Panc1 (cell line): ENCODE measurements around the gene SSUH2.

Experiments used
- POLR2AphosphoS5 ChIP-seq: IDR thresholded peaks from 2 replicates; pipeline ENCODE4 v1.6.1; 2012; ENCODE audit warnings: mild to moderate bottlenecking, low read depth, low read length, moderate library complexity
- REST ChIP-seq, 2 experiments: IDR thresholded peaks; 2 replicates each; pipeline ENCODE4 v1.6.1; 2011 to 2012; ENCODE audit warnings: low read depth in 2 of 2, control low read depth in 1 of 2, low read length in 1 of 2, mild to moderate bottlenecking in 1 of 2, moderate library complexity in 1 of 2; ENCODE audit not compliant: insufficient read depth in 1 of 2
- SIN3A ChIP-seq: IDR thresholded peaks from 2 replicates; pipeline ENCODE4 v1.6.1; 2012; ENCODE audit warnings: low read depth, mild to moderate bottlenecking, low read length, moderate library complexity, borderline replicate concordance; ENCODE audit not compliant: insufficient read depth
- TCF7L2 ChIP-seq: IDR thresholded peaks from 2 replicates; pipeline ENCODE4 v1.6.1; 2011; ENCODE audit warnings: mild to moderate bottlenecking, low read depth, low read length, inconsistent platforms
- TF ChIP-seq, protein P1 (sequence below): fragments of 450-650 bp; IDR thresholded peaks from 2 replicates; pipeline ENCODE4 v1.5.1; 2017; ENCODE audit warnings: mild to moderate bottlenecking

DNA sequence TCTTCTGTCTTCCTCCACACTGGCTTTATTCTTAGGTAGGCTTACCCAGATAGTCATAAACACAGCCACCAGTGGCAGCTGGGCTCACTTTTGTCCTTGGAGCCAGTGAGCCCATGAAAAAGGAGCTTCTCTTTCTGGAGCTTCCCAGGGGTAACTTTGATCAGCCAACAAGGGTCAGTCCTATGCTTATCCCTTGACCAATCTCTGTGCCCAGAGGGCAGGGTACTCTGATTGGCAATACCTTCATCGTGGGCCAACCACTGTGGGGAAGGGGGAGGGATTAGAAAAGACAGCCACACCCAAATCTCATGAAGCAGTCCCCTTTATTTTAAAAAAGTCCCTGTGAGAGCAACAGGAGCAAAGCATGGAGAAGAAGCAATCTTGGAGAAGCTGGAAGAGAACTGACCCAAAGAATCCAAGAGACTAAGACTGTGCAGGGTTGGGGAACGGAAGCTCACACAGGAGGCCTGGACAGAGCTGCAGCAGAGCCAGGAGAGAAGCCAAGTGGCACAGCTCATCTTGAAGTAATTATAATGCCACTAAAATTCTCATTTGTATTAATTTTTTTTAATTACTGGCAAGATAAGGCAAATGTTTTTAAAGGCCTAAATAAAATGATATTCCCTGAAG, 70.4 kb downstream of the SSUH2 start:
- TF ChIP-seq, protein P1, sequence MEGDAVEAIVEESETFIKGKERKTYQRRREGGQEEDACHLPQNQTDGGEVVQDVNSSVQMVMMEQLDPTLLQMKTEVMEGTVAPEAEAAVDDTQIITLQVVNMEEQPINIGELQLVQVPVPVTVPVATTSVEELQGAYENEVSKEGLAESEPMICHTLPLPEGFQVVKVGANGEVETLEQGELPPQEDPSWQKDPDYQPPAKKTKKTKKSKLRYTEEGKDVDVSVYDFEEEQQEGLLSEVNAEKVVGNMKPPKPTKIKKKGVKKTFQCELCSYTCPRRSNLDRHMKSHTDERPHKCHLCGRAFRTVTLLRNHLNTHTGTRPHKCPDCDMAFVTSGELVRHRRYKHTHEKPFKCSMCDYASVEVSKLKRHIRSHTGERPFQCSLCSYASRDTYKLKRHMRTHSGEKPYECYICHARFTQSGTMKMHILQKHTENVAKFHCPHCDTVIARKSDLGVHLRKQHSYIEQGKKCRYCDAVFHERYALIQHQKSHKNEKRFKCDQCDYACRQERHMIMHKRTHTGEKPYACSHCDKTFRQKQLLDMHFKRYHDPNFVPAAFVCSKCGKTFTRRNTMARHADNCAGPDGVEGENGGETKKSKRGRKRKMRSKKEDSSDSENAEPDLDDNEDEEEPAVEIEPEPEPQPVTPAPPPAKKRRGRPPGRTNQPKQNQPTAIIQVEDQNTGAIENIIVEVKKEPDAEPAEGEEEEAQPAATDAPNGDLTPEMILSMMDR = no peak
- TF ChIP-seq POLR2AphosphoS5 (no peak), REST (IDR thresholded peaks at IDR 0.05; ENCODE audit: insufficient read depth in 1 of 2, low read depth in 2 of 2, low read length in 1 of 2) (no peak), SIN3A (no peak), TCF7L2 (no peak)
